Retinal pigment epithelial cell (primary cell): ENCODE measurements around the gene EFEMP1.

Experiments
- DNase-seq: peaks from one replicate; pipeline ENCODE4 v3.0.0-alpha.2; 2010; ENCODE audit warnings: low read depth
- H3K4me3 ChIP-seq: 2 replicates; pipeline ENCODE4 v1.5.1; 2011; ENCODE audit warnings: mild to moderate bottlenecking, low read length, control low read depth, moderate library complexity
- TF ChIP-seq, protein P1 (sequence below): conservative IDR thresholded peaks from 2 replicates; pipeline ENCODE4 v1.5.1; 2011; ENCODE audit warnings: low read depth, low read length, control low read depth, inconsistent platforms

Gene EFEMP1

GRCh38 chr2:55962915-55963314 lies 39.3 kb upstream of the EFEMP1 start:
- no peak for DNase-seq
- H3K4me3 ChIP-seq, result no peak overlapping the region
- TF ChIP-seq, protein P1, sequence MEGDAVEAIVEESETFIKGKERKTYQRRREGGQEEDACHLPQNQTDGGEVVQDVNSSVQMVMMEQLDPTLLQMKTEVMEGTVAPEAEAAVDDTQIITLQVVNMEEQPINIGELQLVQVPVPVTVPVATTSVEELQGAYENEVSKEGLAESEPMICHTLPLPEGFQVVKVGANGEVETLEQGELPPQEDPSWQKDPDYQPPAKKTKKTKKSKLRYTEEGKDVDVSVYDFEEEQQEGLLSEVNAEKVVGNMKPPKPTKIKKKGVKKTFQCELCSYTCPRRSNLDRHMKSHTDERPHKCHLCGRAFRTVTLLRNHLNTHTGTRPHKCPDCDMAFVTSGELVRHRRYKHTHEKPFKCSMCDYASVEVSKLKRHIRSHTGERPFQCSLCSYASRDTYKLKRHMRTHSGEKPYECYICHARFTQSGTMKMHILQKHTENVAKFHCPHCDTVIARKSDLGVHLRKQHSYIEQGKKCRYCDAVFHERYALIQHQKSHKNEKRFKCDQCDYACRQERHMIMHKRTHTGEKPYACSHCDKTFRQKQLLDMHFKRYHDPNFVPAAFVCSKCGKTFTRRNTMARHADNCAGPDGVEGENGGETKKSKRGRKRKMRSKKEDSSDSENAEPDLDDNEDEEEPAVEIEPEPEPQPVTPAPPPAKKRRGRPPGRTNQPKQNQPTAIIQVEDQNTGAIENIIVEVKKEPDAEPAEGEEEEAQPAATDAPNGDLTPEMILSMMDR, result no peak

DNA sequence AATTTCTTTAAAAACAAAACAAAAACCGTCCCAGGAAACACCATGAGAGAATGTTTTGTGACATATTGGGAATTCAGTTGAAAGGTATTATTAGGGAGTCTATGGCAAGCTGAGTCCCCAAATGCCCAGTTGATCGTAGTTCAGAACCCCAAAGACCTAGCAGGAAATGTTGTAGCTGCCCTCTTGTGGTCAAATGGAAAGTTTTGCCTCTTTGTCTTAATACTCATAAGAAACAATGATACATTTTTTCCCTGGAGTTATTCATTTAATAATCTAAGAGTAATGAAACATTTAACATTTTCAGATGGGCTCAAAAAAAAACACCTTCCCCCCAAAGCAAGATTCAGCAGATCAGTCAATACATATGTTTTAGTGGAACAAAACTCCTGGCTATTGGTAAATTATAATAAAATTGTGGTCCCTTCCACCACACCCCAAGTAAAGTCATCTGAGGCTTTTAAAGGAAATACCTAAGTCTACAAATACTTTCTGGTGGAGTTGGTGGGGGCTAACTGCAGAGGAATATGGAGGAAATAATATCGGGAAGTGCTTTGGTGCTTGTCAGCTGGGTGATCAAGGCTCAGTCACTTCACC lies 37.8 kb upstream of the EFEMP1 start:
- DNase-seq, result no peak
- TF ChIP-seq, protein P1, result peak; percentile 72
- H3K4me3 ChIP-seq, result no peak overlapping the region

DNA sequence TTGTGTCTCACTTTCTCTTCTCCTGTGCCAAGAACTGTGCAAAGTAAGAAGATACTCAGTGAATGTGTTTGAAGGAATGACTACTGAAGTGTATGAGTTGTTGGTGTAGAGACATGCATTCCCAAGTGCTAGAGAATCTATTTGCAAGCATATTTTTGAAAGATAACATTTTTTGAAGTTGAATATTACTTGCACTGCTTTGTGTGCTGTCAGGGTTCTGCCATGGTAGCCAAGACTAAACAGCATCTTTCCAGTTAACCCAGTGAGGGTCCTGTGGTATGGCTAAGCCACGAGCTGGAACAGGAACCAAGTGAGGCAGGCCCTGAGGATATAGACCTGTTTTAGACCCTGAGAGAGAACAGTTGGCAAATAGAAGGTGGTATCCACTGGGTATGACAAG lies 35.2 kb upstream of the EFEMP1 start:
- H3K4me3 ChIP-seq, result no peak overlapping the region
- DNase-seq, result no peak
- TF ChIP-seq, protein P1, result no peak

DNA sequence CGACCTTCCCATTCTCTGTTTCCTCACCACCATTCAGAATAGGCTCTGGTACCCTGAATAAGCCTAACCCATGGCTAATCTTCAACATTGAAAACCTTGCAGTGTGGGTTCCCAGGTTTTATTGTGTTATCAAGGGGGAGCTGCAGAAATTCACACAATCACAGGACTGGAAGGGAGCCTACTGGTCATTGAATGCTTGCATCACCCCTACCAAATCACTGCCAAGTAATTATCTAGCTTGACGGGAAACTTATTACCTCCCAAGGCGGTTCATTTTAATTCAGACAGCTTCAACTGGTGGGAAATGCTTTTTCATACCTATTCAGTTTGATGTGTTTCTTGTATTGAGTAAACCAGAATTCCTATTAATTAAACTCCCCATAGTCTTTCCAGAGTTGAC lies 33.6 kb upstream of the EFEMP1 start:
- TF ChIP-seq, protein P1, result no peak
- no peak for DNase-seq
- H3K4me3 ChIP-seq, result no peak overlapping the region

DNA sequence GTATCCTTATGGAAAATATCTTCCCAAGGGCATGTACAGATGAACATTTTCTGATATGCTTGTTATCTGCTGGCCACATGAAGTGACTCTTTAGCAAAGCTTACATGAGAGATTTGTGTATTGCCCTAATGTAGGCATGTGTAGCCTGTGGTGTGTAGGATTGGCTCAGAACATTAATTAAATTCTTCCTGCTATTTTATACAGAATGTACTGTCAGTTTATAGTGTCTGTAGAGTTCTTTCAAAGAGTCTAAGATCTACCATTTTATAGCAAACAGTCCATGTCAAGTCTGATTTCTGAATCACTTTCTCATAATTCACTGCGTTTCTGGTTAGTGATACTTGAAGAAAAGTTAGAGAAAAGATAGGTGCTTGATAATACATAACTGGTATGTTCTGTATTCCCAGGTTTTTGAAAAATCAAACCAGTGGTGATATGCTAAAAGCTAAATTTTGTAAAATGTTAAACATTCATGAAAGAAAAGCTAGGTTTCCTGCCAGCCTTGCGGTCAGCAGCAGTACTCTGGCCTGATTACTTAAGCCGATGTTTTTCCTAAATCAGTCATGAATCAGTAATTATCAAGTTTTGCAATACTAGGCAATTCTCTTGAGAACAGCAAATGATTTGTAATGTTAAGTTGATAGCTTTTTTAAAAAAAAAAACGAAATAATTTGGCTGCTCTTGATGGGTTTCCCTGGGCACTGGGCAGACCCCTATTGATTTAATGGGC lies 30.9 kb upstream of the EFEMP1 start:
- H3K4me3 ChIP-seq, result no peak overlapping the region
- DNase-seq, result peak; percentile 69
- TF ChIP-seq, protein P1, result no peak

GRCh38 chr2:55952415-55952814 lies 28.8 kb upstream of the EFEMP1 start:
- no peak overlapping the region for H3K4me3 ChIP-seq
- no peak for DNase-seq
- TF ChIP-seq, protein P1, result no peak

DNA sequence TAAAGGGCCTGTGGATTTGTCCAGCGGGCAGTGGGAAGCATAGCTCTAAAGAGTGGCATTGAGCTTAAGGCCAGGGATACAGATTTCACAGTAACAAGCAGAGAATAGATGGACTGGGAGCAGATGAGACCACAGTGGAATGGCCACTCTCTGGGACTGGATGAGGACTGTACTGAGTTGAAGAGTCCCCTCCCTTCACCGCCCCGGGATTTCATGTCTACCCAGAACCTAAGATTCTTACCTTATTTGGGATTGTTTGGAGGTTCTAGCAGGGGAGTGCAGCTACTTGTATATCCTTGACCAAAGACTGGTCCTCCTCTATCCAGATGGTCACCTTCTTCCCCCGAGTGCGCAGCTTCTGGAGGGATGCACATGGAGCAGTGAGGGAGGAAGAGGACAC lies 28.0 kb upstream of the EFEMP1 start:
- TF ChIP-seq, protein P1, result no peak
- no peak for DNase-seq
- no peak overlapping the region for H3K4me3 ChIP-seq
